Fibroblast of skin of back (primary cell): ENCODE results near the gene PEX10.
"Not testable (repeated sequence)": the region's sequence is repeated elsewhere in the genome, so short reads cannot be mapped to it uniquely, and the experiment has no call there.

Source experiments
- DNase-seq: peaks from one replicate; pipeline ENCODE4 v3.0.0-alpha.2; 2013

Gene PEX10

DNA sequence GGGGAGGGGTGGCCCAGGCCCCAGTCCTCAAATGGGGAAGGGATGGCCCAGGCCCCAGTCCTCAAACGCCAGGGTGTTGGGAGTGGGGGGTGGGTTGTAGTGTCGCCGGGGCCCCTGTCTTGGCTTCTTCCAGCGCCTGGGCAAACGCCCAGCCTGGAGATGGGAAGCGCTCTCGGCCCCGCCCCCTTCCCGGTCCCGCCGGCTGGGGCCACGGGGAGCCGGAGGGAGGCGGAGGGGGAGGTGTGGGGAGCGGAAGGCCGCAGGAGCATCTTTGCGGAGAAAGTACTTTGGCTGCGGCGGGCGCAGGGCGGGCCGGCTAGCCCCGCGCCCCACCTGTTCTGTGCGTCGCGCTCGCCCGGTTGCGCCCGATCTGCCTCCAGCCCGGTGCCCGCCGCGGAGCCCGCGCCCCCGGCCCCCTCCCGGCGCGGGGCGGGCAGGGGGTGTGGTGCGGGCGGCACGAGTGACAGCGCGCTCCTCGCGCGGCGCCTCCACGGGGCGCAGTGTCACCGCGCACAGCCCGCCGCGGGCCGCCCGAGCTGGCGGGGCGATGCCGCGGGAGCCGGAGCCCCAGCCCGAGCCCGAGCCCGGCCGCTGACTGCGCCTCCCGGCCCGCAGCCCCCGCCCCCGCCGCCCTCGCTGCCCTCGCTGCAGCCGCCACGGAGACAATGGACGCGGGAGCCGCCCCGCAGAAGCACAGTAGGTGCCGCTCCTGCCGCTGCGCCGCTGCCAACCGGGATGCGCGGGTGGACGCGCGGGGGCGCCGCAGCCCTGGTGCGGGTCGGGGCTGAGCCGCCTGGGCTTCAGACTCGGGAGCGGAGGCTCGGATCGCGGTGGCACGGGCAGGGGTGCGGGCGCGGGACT is 31.1 kb upstream of the PEX10 start:
- peak; percentile 41 for DNase-seq

DNA sequence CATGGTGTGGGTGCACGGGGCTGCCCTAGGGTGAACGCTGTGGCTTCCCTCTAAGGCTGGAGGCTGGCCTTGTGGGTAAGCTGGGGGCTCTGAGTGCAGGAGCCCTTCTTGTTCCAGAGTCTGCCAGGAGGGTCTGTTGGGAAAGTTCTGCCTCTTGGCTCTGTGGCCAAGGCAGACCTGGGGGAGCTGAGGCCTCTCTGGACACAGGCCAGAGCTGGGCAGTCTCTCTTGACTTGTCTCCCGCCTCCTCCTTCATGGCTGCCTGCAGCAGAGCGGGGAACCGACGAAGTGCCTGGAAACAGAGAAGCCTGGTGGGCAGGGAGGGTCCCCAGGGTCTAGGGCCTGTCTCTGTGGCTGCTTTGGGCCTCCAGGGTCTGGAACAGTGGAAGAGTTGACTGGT is 30.3 kb upstream of the PEX10 start:
- no peak for DNase-seq

DNA sequence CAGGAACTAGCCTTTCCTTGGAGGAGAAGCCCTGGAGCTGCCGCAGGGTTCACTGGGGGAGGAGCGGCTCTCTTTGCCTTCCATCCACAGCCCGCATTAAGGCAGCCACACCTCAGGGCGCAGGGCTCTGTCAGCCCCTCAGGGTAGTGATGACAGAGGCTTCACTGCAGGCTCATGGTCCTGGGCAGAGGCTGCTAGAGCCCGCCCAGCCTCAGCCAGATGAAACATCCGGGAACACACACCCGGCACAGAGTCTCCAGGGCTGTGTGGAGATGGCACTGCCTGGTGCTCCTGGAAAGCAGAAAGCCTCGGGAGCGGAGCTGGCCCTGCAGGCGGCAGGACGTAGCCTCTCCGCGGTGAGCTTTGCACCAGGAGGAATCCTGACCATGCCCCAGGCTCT is 29.4 kb upstream of the PEX10 start:
- DNase-seq: no peak

DNA sequence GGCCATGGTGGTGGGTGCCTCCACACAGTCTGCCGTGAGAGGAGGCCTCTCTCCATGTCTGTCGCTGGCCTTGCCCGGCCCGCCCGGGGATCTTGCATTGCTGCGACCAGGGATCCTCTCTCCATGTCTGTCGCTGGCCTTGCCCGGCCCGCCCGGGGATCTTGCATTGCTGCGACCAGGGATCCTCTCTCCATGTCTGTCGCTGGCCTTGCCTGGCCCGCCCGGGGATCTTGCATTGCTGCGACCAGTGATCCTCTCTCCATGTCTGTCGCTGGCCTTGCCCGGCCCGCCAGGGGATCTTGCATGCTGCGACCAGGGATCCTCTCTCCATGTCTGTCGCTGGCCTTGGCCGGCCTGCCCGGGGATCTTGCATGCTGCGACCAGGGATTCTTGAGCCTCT is 28.0 kb upstream of the PEX10 start:
- not testable (repeated sequence) for DNase-seq

- DNase-seq: no peak
These were observed 27.0 kb upstream of the PEX10 start for GRCh38 chr1:2439369-2439768.

DNA sequence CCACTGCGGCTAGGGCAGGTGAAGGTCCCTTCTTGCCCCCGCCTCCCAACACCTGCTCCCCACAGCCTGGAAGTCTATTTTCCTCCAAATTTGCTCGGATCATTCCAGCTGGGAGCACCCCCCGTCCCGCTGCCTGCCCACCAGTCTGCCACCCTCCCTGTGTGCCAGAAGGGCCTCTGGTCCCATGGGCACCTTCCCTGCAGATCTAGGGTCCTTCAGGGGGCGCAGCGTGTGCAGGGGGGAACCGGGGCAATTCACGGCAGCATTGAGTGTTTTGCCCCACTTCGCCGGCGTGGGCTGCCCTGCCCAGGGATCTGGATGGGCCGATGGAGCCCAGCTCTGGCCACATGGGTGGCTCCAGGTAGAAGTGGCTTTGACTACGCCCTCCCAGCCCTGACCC is 26.3 kb upstream of the PEX10 start:
- no peak for DNase-seq

DNA sequence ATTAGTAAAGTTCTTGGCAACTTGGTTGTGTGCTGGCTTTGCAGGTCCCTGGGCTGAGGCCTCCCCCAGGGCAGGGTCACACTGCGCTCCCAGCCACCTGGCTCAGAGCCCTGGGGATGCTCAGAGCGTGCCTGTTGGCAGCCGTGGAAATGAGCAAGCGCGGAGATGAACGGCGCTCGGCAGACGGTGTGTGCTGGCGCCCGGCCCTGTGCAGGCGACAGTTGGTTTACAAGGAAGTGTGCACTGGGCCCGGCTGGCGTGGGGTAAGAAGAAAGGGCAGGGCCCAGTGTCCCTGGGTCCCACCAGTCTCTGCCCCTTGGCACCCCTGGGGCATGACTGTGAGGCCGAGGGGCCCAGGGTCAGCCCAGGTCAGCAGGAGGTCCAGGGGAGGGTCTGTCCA is 25.7 kb upstream of the PEX10 start:
- no peak for DNase-seq

DNA sequence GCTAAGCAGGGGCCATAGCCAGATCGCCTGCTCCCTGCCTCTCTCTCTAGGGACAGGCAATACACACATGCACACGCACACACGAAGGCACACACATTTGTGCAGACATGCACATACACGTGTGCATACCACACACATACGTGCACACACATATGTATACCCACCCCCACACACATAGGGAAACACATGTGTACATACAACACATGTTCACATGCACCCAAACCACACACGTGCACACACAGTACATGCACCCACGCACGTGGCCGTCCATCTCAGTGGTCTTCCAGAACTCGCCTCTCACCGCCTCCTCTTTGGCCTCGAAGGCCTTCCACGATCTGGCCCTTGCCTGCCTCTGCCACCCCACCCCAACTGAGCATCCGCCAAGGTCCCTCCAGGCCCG is 25.3 kb upstream of the PEX10 start:
- no peak for DNase-seq

DNA sequence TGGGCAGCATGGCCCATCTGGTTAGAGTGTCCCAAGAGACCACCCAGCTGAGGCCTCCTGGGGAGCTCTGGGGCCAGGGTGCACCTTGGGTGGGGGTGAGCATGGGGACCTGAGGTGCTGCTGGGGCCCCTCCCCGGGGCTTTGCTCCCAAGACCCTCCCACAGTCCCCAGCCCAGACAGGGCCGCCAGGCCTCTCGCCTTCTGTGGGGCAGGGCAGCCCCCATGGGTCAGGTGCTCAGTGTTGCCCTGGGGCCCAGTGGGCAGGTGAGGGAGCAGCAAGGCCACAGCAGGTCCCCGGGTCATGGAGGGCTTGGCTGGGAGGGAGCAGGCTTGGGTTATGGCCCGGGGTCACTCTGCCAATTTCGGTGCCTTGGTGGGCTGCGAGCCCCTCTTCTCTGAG is 24.5 kb upstream of the PEX10 start:
- no peak for DNase-seq

DNA sequence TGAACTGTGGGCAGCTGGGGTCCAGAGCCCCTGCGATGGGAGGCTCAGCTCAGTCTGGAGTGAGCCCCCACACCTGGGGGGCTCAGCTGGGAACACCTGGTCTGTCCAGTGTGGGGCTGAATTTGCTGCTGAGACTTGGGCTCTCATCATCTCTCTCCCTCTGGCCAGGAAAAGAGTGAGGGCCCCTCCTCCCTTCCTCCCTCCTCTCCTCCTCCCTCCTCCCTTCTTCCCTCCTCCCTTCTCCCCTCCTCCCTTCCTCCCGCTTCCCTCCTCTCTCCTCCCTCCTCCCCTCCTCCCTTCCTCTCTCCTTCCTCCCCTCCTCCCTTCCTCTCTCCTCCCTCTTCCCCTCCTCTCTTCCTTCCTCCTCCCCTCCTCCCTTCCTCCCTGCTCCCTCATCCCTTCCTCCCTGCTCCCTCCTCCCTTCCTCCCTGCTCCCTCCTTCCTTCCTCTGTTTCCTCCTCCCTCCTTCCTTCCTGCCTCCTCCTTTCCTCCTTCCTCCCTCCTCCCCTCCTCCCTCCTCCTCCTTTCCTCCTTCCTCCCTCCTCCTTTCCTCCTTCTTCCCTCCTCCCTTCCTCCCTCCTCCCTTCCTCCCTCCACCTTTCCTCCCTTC is 23.5 kb upstream of the PEX10 start:
- no peak for DNase-seq

- no peak for DNase-seq
These were observed 22.7 kb upstream of the PEX10 start for GRCh38 chr1:2435091-2435490.

DNA sequence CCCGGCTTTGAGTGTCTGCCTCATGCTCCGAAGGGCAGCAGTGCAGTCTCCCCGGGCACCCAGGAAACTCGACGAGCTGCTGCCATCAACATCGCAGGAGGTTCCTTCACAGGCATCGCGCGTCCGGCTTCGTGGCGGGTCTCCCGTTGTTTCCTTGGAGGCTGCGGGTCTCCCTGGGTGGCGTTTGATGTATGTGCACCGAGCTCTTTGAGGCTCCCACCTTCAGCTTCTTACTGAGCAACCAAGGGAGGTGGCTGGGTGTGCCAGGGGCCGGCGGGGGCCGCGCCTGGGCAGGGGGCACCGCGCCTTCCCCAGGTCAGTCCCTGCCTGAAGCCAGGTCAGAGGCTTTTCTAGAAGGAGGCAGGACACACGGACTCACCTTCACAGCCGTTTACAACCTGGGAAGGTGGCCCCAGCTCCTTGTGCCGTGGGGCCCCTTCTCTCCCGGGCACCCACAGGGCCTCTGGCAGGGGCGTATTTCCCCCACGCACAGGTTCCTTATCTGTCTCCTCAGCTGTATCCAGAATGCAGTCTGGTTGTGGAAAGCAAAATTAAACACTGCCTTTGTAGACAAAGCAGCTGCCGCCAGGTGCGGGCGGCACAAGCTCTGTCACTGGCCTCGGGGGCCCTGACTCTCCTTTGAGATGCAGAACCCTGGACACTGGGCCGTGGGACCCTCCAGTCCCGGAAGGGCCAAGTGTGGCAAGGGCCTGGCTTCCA is 21.7 kb upstream of the PEX10 start:
- no peak for DNase-seq

DNA sequence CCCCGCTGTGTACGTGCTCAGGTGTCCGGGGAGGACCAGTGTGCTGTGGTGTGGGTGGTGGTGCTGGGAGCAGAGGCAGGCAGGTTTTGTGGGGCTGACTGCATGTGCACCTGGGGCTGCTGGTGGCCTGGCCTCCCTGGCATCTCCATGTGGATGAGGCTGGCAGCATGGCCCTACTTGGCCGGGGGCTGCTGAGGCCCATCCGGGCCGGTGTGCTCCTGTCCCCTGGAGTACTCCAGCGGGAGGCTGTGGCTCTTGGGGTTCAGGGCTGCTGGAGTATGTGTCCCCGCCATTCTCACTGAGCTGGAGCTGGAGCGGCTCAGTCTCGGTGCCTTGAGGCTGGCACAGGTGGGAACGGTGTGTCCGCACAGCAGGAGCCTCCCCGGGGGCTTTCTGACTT is 20.8 kb upstream of the PEX10 start:
- no peak for DNase-seq

DNA sequence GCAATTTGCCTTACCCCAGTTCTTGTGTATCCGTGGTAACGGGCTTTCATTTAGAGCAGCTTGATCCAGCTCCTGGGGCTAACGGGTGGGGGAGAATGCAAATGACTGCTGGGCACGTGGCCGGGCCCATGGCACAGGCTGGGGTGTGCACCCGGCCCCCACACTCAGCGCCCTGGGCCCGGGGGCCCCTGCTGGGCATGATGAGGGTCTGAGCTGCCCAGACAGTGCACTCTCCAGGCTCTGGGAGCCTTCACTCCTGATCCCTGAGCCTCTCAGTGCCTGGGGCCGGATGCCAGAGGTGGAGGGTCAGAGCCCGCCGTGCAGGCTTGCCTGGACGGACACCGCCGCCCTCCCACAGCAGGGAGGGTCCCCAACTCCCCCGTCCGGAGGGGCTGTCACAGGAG is 20.1 kb upstream of the PEX10 start:
- no peak for DNase-seq

DNA sequence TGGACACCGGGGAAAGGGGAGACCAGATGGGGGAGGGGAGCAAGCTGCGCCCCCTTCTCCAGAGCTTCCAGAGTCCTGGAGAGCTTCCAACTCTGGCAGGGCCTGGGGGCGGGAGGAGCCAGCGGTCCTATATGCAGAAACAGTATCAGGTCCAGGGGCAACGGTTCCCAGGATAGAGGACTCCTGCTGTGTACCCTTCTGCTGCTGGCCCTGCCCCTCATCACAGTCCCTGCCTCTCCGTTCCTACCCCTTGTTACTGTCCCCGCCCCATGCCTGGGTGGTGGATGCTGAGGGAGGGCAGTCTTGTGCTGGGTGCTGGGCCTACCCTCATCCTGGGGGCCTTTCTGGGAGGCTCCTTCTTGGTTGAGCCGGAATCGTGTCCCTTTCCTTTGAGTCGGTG is 19.2 kb upstream of the PEX10 start:
- DNase-seq: no peak

- no peak for DNase-seq
These were observed 18.7 kb upstream of the PEX10 start for GRCh38 chr1:2431103-2431502.

DNA sequence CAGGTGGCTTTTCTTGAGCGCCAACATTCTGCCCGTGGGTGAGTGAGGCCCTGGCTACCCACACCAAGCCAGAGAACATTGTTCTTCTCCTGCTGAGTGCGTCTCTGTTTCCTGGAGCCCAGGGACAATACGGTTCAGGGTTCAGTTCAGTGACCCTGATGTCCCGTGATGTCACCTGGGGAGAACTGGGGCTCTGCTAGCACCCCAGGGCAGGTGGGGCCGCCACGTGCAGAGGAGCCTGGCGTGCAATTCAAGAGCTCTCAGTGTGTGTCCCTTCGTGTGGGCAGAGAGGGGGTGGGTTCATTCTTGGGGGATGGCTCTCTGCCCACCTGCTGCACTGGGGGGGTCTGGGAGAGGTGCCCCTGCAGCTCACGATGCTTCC is 18.2 kb upstream of the PEX10 start:
- DNase-seq: no peak

GRCh38 chr1:2429780-2430591 is 17.6 kb upstream of the PEX10 start:
- DNase-seq: no peak

DNA sequence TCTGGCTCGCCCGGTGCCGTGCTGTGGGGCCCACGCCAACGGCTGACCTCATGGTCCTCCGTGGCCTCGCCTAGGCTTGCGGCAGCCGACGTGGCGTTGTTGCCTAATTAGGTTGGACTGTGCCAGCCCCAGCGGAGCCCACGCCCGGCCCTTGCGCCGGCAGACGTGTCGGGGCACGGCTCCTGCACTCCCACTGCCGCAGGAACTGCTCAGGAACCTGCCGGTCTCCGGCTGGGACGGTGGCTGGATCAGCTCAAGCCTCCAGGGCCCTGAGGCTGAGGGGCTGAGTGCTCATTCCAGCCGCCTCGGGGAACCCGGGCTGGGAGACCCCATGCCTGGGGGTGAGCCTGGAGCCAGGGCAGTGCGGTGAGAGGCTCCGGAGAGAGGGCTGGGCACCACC is 16.1 kb upstream of the PEX10 start:
- DNase-seq: no peak

DNA sequence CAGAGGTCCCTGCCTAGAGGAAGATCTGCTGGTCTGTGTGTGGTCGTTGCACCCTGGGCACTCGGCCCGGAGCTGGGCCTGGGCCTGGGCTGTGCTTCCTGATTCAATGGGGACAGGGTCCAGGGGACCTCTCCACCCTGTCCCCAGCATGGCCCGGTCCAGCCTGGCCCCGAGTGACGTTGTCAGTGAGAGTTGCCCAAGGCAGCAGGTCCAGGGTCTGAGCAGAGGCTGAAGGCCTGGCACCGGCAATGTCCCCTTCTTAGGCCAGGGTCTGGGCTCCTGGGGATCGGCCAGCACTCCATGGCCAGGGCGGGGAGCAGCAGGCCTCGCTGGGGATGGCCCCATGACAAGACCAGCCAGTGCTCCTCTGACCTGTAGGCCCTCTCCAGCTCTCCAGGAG is 15.6 kb upstream of the PEX10 start:
- DNase-seq: no peak

DNA sequence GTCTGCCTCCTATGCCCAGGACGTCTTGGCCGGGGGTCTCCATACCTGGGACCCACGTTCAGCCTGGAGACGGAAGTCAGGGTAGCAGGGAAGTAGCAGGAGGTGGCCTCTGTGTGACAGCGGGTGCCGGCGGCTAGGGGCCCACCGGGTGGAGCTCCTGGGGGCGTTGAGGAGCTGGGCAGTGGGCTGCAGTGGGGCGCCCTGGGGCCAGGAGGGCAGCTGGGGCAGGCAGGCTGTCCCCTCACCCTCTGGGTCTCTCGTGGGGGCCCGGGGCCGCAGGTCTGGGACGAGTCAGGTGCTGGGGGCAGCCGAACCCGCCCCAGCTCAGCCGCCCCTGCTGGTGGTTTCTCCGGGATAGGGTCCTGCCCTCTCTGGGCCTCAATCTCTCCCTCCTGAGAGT is 14.7 kb upstream of the PEX10 start:
- no peak for DNase-seq

- DNase-seq: no peak
These were observed 14.2 kb upstream of the PEX10 start for GRCh38 chr1:2426540-2426939.

- no peak for DNase-seq
These were observed 13.5 kb upstream of the PEX10 start for GRCh38 chr1:2425892-2426291.
